K562 (cell line): ENCODE data around the gene CDH1. TPM values are rescaled to one million over a fixed set of nuclear protein-coding genes. Genes with fewer than 3 reads are reported as not detected.
A peak's percentile ranks its signal among the peaks of the same experiment; 100 is the strongest.

Experiments used
- ATAC-seq: fragments of 200-7000 bp; cut with Tn5 transposase; 3 replicates; pipeline ENCODE4 v1.9.1; 2020; ENCODE audit warnings: moderate library complexity
- BruUV-seq: library from RNA; stranded (reverse); fragments of 400-500 nt; replicated peaks from 2 replicates; lab custom pipeline; 2021; lab: Mats Ljungman, UMichigan
- CTCF ChIA-PET: fragments of 300-600 bp; formaldehyde crosslinking; extraction: SDS; loops from one replicate; lab custom pipeline; 2021; ENCODE audit warnings: low intra/inter-chr PET ratio; lab: Yijun Ruan, JAX
- POLR2A ChIA-PET: fragments of 300-600, 350-650 bp; sonication (Branson Sonifier 250); formaldehyde crosslinking; extraction: SDS; loops from one replicate; lab custom pipeline; 2021; ENCODE audit warnings: antibody characterized with exemption, inconsistent platforms; lab: Yijun Ruan, JAX
- DNase-seq, 4 experiments: peaks; one replicate each; pipeline versions ENCODE4 v3.0.0 to v3.0.0-alpha.2; 2011 to 2018; ENCODE audit warnings: low spot score in 3 of 4, mixed read lengths in 3 of 4; ENCODE audit errors: extremely low read depth in 1 of 4
- FAIRE-seq: peaks from 2 replicates; lab custom pipeline; 2011; peaks lifted over from hg19 to GRCh38; lab: Jason Lieb, UNC
- H2AFZ ChIP-seq: 2 replicates; pipeline ENCODE4 v1.6.0; 2011; ENCODE audit warnings: low read depth, low read length, control low read depth, inconsistent platforms
- H3K27ac ChIP-seq: fragments of 200-600 bp; 3 replicates; pipeline ENCODE4 v1.8.0; 2011; ENCODE audit warnings: low read depth, mild to moderate bottlenecking, control low read depth, inconsistent platforms, low read length, moderate library complexity, mixed read lengths; ENCODE audit errors: extremely low read depth
- H3K27me3 ChIP-seq, 2 experiments: fragments of 300-600 bp in 1 of 2; 2 replicates in 1 of 2; 3 replicates in 1 of 2; pipeline versions ENCODE4 v1.6.0 to v1.8.0; 2011; ENCODE audit warnings: inconsistent platforms in 2 of 2, low read length in 2 of 2, mild to moderate bottlenecking in 1 of 2, mixed read lengths in 1 of 2, moderate library complexity in 1 of 2; ENCODE audit not compliant: control insufficient read depth in 2 of 2, insufficient read depth in 2 of 2
- H3K36me3 ChIP-seq: fragments of 300-600 bp; 3 replicates; pipeline ENCODE4 v1.8.0; 2011; ENCODE audit warnings: mild to moderate bottlenecking, low read length, inconsistent platforms; ENCODE audit not compliant: control insufficient read depth, insufficient read depth
- H3K4me1 ChIP-seq, 2 experiments: fragments of 200-600 bp in 1 of 2; replicated peaks in 1 of 2; 2 replicates in 1 of 2; 3 replicates in 1 of 2; pipeline versions ENCODE4 v1.5.1 to v1.8.0; 2011; ENCODE audit warnings: inconsistent platforms in 2 of 2, low read length in 2 of 2, mild to moderate bottlenecking in 1 of 2, mixed read lengths in 1 of 2, moderate library complexity in 1 of 2; ENCODE audit not compliant: control insufficient read depth in 2 of 2, insufficient read depth in 2 of 2
- H3K4me2 ChIP-seq: 2 replicates; pipeline ENCODE4 v1.6.1; 2011; ENCODE audit warnings: low read length, control low read depth, inconsistent platforms, mixed read lengths; ENCODE audit not compliant: insufficient read depth
- H3K4me3 ChIP-seq: fragments of 200-600 bp; sonication (generic), shearing (Covaris generic); 2 replicates; pipeline ENCODE4 v1.5.1; 2016; ENCODE audit warnings: control low read depth, inconsistent platforms
- H3K79me2 ChIP-seq: fragments of 200-600 bp; 3 replicates; pipeline ENCODE4 v1.8.0; 2011; ENCODE audit warnings: low read length, inconsistent platforms; ENCODE audit not compliant: control insufficient read depth, insufficient read depth
- H3K9ac ChIP-seq, 2 experiments: 2 replicates each; pipeline versions ENCODE4 v1.6.0 to v1.6.1; 2011; ENCODE audit warnings: low read depth in 2 of 2, low read length in 2 of 2, control low read depth in 1 of 2, inconsistent platforms in 1 of 2, mild to moderate bottlenecking in 1 of 2, mixed read lengths in 1 of 2; ENCODE audit not compliant: insufficient read depth in 1 of 2
- H3K9me1 ChIP-seq: one replicate; pipeline ENCODE4 v1.6.0; 2011; ENCODE audit warnings: inconsistent platforms, mild to moderate bottlenecking, low read length, moderate library complexity; ENCODE audit not compliant: control insufficient read depth, insufficient read depth
- H3K9me3 ChIP-seq: replicated peaks from 2 replicates; pipeline ENCODE4 v1.5.1; 2011; ENCODE audit warnings: low read depth, low read length, inconsistent platforms; ENCODE audit not compliant: control insufficient read depth, insufficient read depth
- H4K20me1 ChIP-seq: replicated peaks from 2 replicates; pipeline ENCODE4 v1.6.1; 2011; ENCODE audit warnings: low read length, inconsistent platforms, mixed read lengths; ENCODE audit not compliant: control insufficient read depth, insufficient read depth
- CUX1 ChIP-seq: fragments of 200-800 bp; sonication (Bioruptor generic); IDR thresholded peaks from 2 replicates; pipeline ENCODE4 v1.6.1; 2016; ENCODE audit warnings: missing genetic modification characterization, missing compliant biosample characterization
- HDAC3 ChIP-seq: fragments of 450-650 bp; IDR thresholded peaks from 2 replicates; pipeline ENCODE4 v1.6.1; 2018; ENCODE audit warnings: borderline replicate concordance, mild to moderate bottlenecking, moderate library complexity; ENCODE audit not compliant: partially characterized antibody
- LEF1 ChIP-seq: fragments of 450-650 bp; IDR thresholded peaks from 2 replicates; pipeline ENCODE4 v1.6.1; 2016; ENCODE audit warnings: mild to moderate bottlenecking
- MCM5 ChIP-seq: fragments of 450-650 bp; IDR thresholded peaks from 2 replicates; pipeline ENCODE4 v1.6.1; 2016; ENCODE audit warnings: low read depth
- PTBP1 ChIP-seq: fragments of 200-400 bp; formaldehyde crosslinking; IDR thresholded peaks from 2 replicates; pipeline ENCODE4 v1.6.1; 2017; ENCODE audit warnings: low read depth, low read length
- SUPT5H ChIP-seq: fragments of 450-650 bp; IDR thresholded peaks from 2 replicates; pipeline ENCODE4 v1.6.1; 2016
- TOE1 ChIP-seq, 2 experiments: fragments of 450-650 bp in 1 of 2; sonication (generic) in 1 of 2; formaldehyde crosslinking in 1 of 2; IDR thresholded peaks; 2 replicates each; pipeline versions ENCODE4 v1.7.1 to v1.8.0; 2016 to 2022; ENCODE audit warnings: borderline replicate concordance in 2 of 2, mild to moderate bottlenecking in 2 of 2, antibody characterized with exemption in 1 of 2, inconsistent platforms in 1 of 2, low read depth in 1 of 2, missing genetic modification reagents in 1 of 2, moderate library complexity in 1 of 2
- ZBTB11 ChIP-seq, 3 experiments: fragments of 200-800 bp in 1 of 3; fragments of 250-450 bp in 1 of 3; fragments of 450-650 bp in 1 of 3; sonication (Bioruptor Pico) in 1 of 3; sonication (Bioruptor generic) in 1 of 3; formaldehyde crosslinking in 1 of 3; IDR thresholded peaks; 2 replicates each; pipeline versions ENCODE4 v1.6.1 to v1.8.0; 2016 to 2022; ENCODE audit warnings: mild to moderate bottlenecking in 2 of 3, missing genetic modification characterization in 2 of 3, missing compliant biosample characterization in 1 of 3, moderate library complexity in 1 of 3
- ZNF41 ChIP-seq: fragments of 250-450 bp; sonication (Bioruptor Pico); conservative IDR thresholded peaks from 2 replicates; pipeline ENCODE4 v1.4.0; 2020; ENCODE audit warnings: mild to moderate bottlenecking
- WGBS: fragments of 100-300 bp; shearing (Covaris generic); methylation state at CpG from one replicate; pipeline ENCODE4 v1.1.6; 2016; ENCODE audit warnings: low coverage, mixed read lengths; ENCODE audit not compliant: insufficient coverage; ENCODE audit errors: missing lambda C conversion rate; 5-methylcytosine and 5-hydroxymethylcytosine counted together
- in situ Hi-C: fragments of 300-500 bp; cut with MboI; formaldehyde crosslinking; loops from 4 replicates; pipeline ENCODE4 v1.15.0; 2018; ENCODE audit warnings: inconsistent platforms, mixed read lengths
- intact Hi-C: fragments of 100-400 bp; cut with micrococcal nuclease; formaldehyde crosslinking; loops from 2 replicates; pipeline ENCODE4 v1.14.2; 2022
- polyA plus RNA-seq, 8 experiments: library from polyadenylated mRNA; depleted of rRNA in 4 of 8; stranded (reverse) in 5 of 8; unstranded in 3 of 8; fragments of >200 nt; fragmentation: Nextera tagmentation in 2 of 8; fragmentation: Illumina TruSeq in 1 of 8; extraction: Ambion mirVana in 2 of 8; extraction: Trizol in 1 of 8; gene quantifications; 2 replicates each; pipeline versions ENCODE4 v1.2.1 to v1.2.3, GENCODE V29; 2011 to 2014; ENCODE audit warnings: inconsistent platforms in 1 of 8, missing spikeins in 1 of 8
- total RNA-seq, 7 experiments: library from RNA; depleted of rRNA in 6 of 7; stranded (reverse); fragments of >200 nt in 6 of 7; fragmentation: Illumina TruSeq in 2 of 7; extraction: Trizol in 2 of 7; gene quantifications; 2 replicates each; pipeline versions ENCODE4 v1.2.1 to v1.2.3, GENCODE V29; 2011 to 2021; ENCODE audit warnings: low replicate concordance in 1 of 7
- TF ChIP-seq, protein P1 (sequence below): fragments of 450-650 bp; IDR thresholded peaks from 2 replicates; pipeline ENCODE4 v1.6.1; 2016; ENCODE audit warnings: missing biosample characterization, missing genetic modification characterization

Gene CDH1
- total and polyA plus RNA-seq, 9 of the 15 experiments (the other 6 are each of a cell fraction or from before 2014, with no cell fraction given) = 0.01 to 0.69 TPM; not detected in 7

DNA sequence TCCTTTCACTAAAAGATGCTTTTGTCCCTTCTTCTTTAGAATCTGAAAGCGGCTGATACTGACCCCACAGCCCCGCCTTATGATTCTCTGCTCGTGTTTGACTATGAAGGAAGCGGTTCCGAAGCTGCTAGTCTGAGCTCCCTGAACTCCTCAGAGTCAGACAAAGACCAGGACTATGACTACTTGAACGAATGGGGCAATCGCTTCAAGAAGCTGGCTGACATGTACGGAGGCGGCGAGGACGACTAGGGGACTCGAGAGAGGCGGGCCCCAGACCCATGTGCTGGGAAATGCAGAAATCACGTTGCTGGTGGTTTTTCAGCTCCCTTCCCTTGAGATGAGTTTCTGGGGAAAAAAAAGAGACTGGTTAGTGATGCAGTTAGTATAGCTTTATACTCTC is 96.2 kb downstream of the CDH1 start:
- in situ Hi-C loops = no loop called here
- ChIA-PET CTCF (no interaction called here), POLR2A (interaction anchor here (1.0 to 1.9 kb wide), 3 partner anchors 10 to 298 kb away, joined by 3 to 6 read pairs (median 4); no protein-coding TSS in a partner anchor)
- H3K4me1 ChIP-seq = peaks cover 0 to 3% of the 10 kb centered on the region in 2 experiments; a peak in 1 of 5 replicates
- BruUV-seq = no TSS peak
- H3K4me2 ChIP-seq = no peak overlapping the region
- intact Hi-C loops = no loop called here
- no peaks in the 10 kb centered on the region for H3K9me1 ChIP-seq
- DNase-seq = no peak
- H3K27ac ChIP-seq = no peak overlapping the region
- H3K79me2 ChIP-seq = no peaks in the 10 kb centered on the region
- peaks cover 19 to 21% of the 10 kb centered on the region in 2 experiments for H3K27me3 ChIP-seq
- H4K20me1 ChIP-seq = no peaks in the 10 kb centered on the region
- no peak for FAIRE-seq
- H3K4me3 ChIP-seq = no peak overlapping the region
- no peak overlapping the region for H3K9ac ChIP-seq
- no peak for ATAC-seq
- H2AFZ ChIP-seq = peak overlapping the region; percentile 43
- no peaks in the 10 kb centered on the region; the same call in 1 of the 2 replicates for H3K9me3 ChIP-seq
- no peaks in the 10 kb centered on the region for H3K36me3 ChIP-seq
- 6% methylated on average over 14 of the region's 14 CpGs for WGBS
- no peak for TF ChIP-seq MCM5
- no peak for TF ChIP-seq ZNF41 (CRISPR knock-in tag)
- no peak for TF ChIP-seq SUPT5H
- TF ChIP-seq LEF1 = no peak
- no peak for TF ChIP-seq ZBTB11 (CRISPR knock-in tag; IDR thresholded peaks at IDR 0.05)
- TF ChIP-seq, protein P1, sequence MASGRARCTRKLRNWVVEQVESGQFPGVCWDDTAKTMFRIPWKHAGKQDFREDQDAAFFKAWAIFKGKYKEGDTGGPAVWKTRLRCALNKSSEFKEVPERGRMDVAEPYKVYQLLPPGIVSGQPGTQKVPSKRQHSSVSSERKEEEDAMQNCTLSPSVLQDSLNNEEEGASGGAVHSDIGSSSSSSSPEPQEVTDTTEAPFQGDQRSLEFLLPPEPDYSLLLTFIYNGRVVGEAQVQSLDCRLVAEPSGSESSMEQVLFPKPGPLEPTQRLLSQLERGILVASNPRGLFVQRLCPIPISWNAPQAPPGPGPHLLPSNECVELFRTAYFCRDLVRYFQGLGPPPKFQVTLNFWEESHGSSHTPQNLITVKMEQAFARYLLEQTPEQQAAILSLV (tag) = no peak
- no peak for TF ChIP-seq TOE1 (IDR thresholded peaks at IDR 0.05; ENCODE audit: borderline replicate concordance)
- TF ChIP-seq TOE1 (CRISPR knock-in tag; IDR thresholded peaks at IDR 0.05; ENCODE audit: borderline replicate concordance, low read depth) = no peak
- TF ChIP-seq PTBP1 = no peak
- no peak for TF ChIP-seq HDAC3
- TF ChIP-seq CUX1 (CRISPR knock-in tag) = no peak
